Natural killer cell (primary cell): Measurements from ENCODE around the gene PRDM12. TPM values are rescaled to one million over a fixed set of nuclear protein-coding genes. Genes with fewer than 3 reads are reported as not detected.

Experiments used
- ATAC-seq, 3 donors: fragments of 150-1000 bp in 2 of 3; fragments of 200-7000 bp in 1 of 3; cut with Tn5 transposase; 1 replicate in 1 of 3; 2 replicates in 2 of 3; pipeline ENCODE4 v1.10.0; 2021; ENCODE audit warnings: mild to moderate bottlenecking in 2 of 3, moderate library complexity in 2 of 3
- DNase-seq, 2 donors: peaks; one replicate each; pipeline versions ENCODE4 v3.0.0 to v3.0.0-alpha.2; 2013 to 2021; ENCODE audit warnings: mixed read lengths in 1 of 2
- H3K27ac ChIP-seq: one replicate; pipeline ENCODE4 v1.5.1; 2013; ENCODE audit warnings: mild to moderate bottlenecking, low read length
- H3K27me3 ChIP-seq: one replicate; pipeline ENCODE4 v1.6.1; 2013; ENCODE audit warnings: low read length; ENCODE audit not compliant: control insufficient read depth, insufficient read depth
- H3K36me3 ChIP-seq: one replicate; pipeline ENCODE4 v1.6.1; 2013; ENCODE audit warnings: low read length; ENCODE audit not compliant: control insufficient read depth, insufficient read depth
- H3K4me1 ChIP-seq: one replicate; pipeline ENCODE4 v1.6.1; 2013; ENCODE audit warnings: low read length; ENCODE audit not compliant: control insufficient read depth, insufficient read depth
- H3K4me3 ChIP-seq: one replicate; pipeline ENCODE4 v1.5.1; 2013; ENCODE audit warnings: low read length
- H3K9me3 ChIP-seq: one replicate; pipeline ENCODE4 v1.6.1; 2013; ENCODE audit warnings: low read length; ENCODE audit not compliant: control insufficient read depth, insufficient read depth
- H3K27ac Mint-ChIP-seq, 2 donors: one replicate each; pipeline ENCODE4 v1.8.0; 2022; ENCODE audit warnings: mild to moderate bottlenecking in 2 of 2, mixed read lengths in 2 of 2, moderate library complexity in 1 of 2
- H3K27me3 Mint-ChIP-seq, 2 donors: one replicate each; pipeline ENCODE4 v1.8.0; 2022; ENCODE audit warnings: low read depth in 2 of 2, mixed read lengths in 2 of 2
- H3K36me3 Mint-ChIP-seq: one replicate; pipeline ENCODE4 v1.8.0; 2022; ENCODE audit warnings: mixed read lengths
- H3K4me1 Mint-ChIP-seq, 2 donors: one replicate each; pipeline ENCODE4 v1.8.0; 2022; ENCODE audit warnings: mixed read lengths in 2 of 2
- H3K4me3 Mint-ChIP-seq: one replicate; pipeline ENCODE4 v1.8.0; 2022; ENCODE audit warnings: mild to moderate bottlenecking, moderate library complexity, mixed read lengths
- H3K9me3 Mint-ChIP-seq, 2 donors: one replicate each; pipeline ENCODE4 v1.8.0; 2022; ENCODE audit warnings: mixed read lengths in 2 of 2
- WGBS: methylation state at CpG from one replicate; pipeline ENCODE4 v1.1.7; 2013; ENCODE audit warnings: missing lambda C conversion rate; ENCODE audit not compliant: insufficient coverage; 5-methylcytosine and 5-hydroxymethylcytosine counted together
- intact Hi-C: fragments of 100-400 bp; cut with micrococcal nuclease; formaldehyde crosslinking; loops from one replicate; pipeline ENCODE4 v1.14.2; 2022
- total RNA-seq, 4 donors: library from RNA; stranded (reverse); fragments of 120-200 nt in 1 of 4; gene quantifications; one replicate each; pipeline versions ENCODE4 v1.2.3 to v1.2.4, GENCODE V29; 2013 to 2022
- TF ChIP-seq, protein P1 (sequence below): fragments of 200-600 bp; IDR thresholded peaks from one replicate; pipeline ENCODE4 v1.8.0; 2022; ENCODE audit warnings: antibody characterized with exemption

The PRDM12 gene
- total RNA-seq, 3 donors from 2014 or later (not counting 1 experiment from before 2014, with no cell fraction given) = 0.09 to 0.15 TPM; not detected in 1

DNA sequence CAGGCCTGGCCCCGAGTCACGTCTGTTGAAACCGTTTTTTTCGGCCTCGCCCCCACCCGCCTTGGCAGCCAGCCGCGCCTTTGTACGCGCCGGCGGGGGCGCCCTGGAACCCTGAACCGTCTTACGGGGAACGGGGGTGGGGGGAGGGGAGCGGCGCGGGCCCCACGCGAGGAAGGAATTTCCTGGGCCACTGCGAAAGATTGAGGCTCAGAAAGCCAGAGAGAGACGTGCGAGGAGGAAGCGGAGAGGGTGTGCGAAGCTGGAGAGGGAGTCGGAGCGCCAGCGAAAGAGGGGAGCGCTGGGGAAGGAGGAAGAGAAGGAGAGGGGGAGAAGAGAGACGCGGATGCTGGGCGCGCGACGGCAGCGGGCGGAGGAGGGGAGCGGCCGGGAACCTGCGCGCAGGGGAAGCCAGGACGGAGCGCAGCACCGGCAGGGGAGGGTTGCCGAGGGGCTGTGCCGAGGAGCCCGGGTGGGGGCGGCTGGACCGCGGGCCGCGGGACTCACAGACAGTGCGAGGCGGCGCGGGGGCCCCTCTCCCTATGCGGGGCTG, 4.6 kb upstream of the PRDM12 start:
- no peak overlapping the region for H3K4me3 Mint-ChIP-seq
- H3K27ac Mint-ChIP-seq = no peak overlapping the region
- Histone ChIP-seq H3K27ac (no peak overlapping the region), H3K4me3 (no peak overlapping the region), H3K36me3 (no peaks in the 10 kb centered on the region), H3K9me3 (no peaks in the 10 kb centered on the region), H3K4me1 (peaks cover 13% of the 10 kb centered on the region), H3K27me3 (peaks cover 36% of the 10 kb centered on the region)
- no peak for DNase-seq
- H3K36me3 Mint-ChIP-seq = no peaks in the 10 kb centered on the region
- ATAC-seq = no peak
- H3K9me3 Mint-ChIP-seq = no peaks in the 10 kb centered on the region
- peaks cover 30 to 38% of the 10 kb centered on the region in 2 donors for H3K27me3 Mint-ChIP-seq
- TF ChIP-seq, protein P1, sequence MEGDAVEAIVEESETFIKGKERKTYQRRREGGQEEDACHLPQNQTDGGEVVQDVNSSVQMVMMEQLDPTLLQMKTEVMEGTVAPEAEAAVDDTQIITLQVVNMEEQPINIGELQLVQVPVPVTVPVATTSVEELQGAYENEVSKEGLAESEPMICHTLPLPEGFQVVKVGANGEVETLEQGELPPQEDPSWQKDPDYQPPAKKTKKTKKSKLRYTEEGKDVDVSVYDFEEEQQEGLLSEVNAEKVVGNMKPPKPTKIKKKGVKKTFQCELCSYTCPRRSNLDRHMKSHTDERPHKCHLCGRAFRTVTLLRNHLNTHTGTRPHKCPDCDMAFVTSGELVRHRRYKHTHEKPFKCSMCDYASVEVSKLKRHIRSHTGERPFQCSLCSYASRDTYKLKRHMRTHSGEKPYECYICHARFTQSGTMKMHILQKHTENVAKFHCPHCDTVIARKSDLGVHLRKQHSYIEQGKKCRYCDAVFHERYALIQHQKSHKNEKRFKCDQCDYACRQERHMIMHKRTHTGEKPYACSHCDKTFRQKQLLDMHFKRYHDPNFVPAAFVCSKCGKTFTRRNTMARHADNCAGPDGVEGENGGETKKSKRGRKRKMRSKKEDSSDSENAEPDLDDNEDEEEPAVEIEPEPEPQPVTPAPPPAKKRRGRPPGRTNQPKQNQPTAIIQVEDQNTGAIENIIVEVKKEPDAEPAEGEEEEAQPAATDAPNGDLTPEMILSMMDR = no peak
- intact Hi-C loops = no loop called here
- WGBS = 4% methylated on average over 58 of the region's 58 CpGs
- H3K4me1 Mint-ChIP-seq = peaks cover 6 to 12% of the 10 kb centered on the region in 2 donors

DNA sequence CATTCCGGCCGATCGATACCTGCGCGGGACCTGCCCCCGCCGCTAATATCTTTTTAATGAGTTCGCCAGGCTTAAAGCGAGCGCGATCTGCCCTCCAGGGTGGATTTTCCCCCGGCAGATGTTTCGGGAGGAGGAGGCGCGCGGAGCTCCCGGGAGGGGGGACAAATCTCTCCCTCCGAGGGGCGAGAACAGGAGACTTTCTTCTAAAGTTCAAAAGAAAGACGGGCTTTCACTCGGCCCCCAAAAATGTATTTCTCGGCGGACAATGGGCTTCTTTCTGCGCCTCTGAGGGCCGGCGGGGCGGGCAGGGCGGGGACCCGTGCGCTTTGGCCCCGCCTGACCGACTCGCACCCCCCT, 4.1 kb upstream of the PRDM12 start:
- Mint-ChIP-seq H3K4me3 (no peak overlapping the region), H3K4me1 (peaks cover 6 to 14% of the 10 kb centered on the region in 2 donors), H3K27me3 (peaks cover 33 to 42% of the 10 kb centered on the region in 2 donors), H3K9me3 (no peaks in the 10 kb centered on the region), H3K27ac (no peak overlapping the region), H3K36me3 (no peaks in the 10 kb centered on the region)
- TF ChIP-seq, protein P1 = no peak
- Histone ChIP-seq H3K27me3 (peaks cover 38% of the 10 kb centered on the region), H3K4me1 (peaks cover 13% of the 10 kb centered on the region), H3K9me3 (no peaks in the 10 kb centered on the region), H3K36me3 (no peaks in the 10 kb centered on the region), H3K27ac (no peak overlapping the region), H3K4me3 (no peak overlapping the region)
- 4% methylated on average over 33 of the region's 33 CpGs for WGBS
- ATAC-seq (no peak), DNase-seq (no peak)
- intact Hi-C loops = no loop called here

DNA sequence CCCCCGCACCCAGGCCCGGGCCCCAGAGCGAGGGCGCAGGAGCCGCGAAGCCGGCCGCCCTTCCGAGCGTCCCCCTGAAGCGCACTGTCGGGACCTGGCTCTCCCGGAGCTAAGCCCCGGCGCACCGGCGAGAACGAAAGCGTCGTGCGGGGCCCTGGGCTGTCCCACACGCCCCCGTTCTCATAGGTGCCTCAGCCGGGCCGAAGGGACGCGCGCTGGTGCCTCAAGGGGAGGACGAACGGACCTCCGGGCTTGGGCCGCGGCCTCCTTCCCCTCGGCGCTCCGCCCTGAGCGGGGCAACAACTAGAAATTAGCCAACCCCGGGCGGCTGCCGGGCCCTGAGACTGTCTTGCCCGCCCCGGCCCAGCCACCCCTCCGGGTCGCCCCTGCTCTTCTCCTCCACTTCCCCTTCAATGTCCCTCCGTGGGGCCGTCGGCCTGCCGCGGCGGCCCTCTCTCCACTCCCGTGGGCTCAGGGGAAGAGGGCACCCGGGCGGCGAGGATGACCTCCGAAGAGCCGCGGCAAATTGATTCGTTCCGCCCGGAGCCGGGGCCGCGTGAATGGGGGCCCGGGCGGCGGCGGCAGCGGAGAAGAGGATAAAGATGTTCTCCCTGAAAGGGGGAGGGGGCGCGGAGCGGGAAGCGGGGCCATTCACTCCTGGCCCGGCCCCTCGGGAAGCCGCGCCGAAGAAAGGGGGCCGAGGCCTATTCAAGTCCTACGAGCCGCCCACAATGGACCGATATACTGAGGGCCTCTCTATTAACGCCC, 3.5 kb upstream of the PRDM12 start:
- Mint-ChIP-seq H3K27ac (no peak overlapping the region), H3K27me3 (peaks cover 38 to 43% of the 10 kb centered on the region in 2 donors), H3K4me1 (peaks cover 6 to 17% of the 10 kb centered on the region in 2 donors), H3K4me3 (no peak overlapping the region), H3K9me3 (no peaks in the 10 kb centered on the region), H3K36me3 (no peaks in the 10 kb centered on the region)
- Histone ChIP-seq H3K4me3 (no peak overlapping the region), H3K27ac (no peak overlapping the region), H3K4me1 (peaks cover 13% of the 10 kb centered on the region), H3K27me3 (peaks cover 40% of the 10 kb centered on the region), H3K36me3 (no peaks in the 10 kb centered on the region), H3K9me3 (no peaks in the 10 kb centered on the region)
- DNase-seq (no peak), ATAC-seq (no peak)
- TF ChIP-seq, protein P1 = no peak
- intact Hi-C loops = no loop called here
- WGBS = 2% methylated on average over 82 of the region's 82 CpGs
